ENCODE measurements around the gene ALAS2. TPM values are rescaled to one million over a fixed set of nuclear protein-coding genes. Genes with fewer than 3 reads are reported as not detected.
A peak's percentile ranks its signal among the peaks of the same experiment; 100 is the strongest.
"Not testable (repeated sequence)": the region's sequence is repeated elsewhere in the genome, so short reads cannot be mapped to it uniquely, and the experiment has no call there.

Gene ALAS2
- total RNA-seq (ENCODE audit: low replicate concordance), result not detected in 2 replicates
- long read RNA-seq, result 0 reads

GRCh38 chrX:55030271-55031205, at the start of gene ALAS2:
ALAS2 (minus strand) TSS chrX:55030977; CDS start chrX:55026000, 4,977 bp downstream.
- Mint-ChIP-seq H3K27me3 (no peaks in the 10 kb centered on the region), H3K27ac (no peak within 1 kb of the TSS), H3K4me3 (no peak within 1 kb of the TSS), H3K4me1 (ENCODE audit: unreplicated experiment) (no peaks in the 10 kb centered on the region), H3K9me3 (no peaks in the 10 kb centered on the region), H3K36me3 (no peaks in the 10 kb centered on the region)
- DNase-seq (ENCODE audit: extremely low spot score, unreplicated experiment), result no peak
- TF ChIP-seq CTCF (conservative IDR thresholded peaks at IDR 0.05), result no peak

- Mint-ChIP-seq H3K4me3 (no peak within 1 kb of the TSS), H3K36me3 (no peaks in the 10 kb centered on the region), H3K27me3 (peaks cover 3% of the 10 kb centered on the region), H3K27ac (no peak within 1 kb of the TSS), H3K9me3 (no peaks in the 10 kb centered on the region), H3K4me1 (ENCODE audit: unreplicated experiment) (no peaks in the 10 kb centered on the region)
- no peak for TF ChIP-seq CTCF (conservative IDR thresholded peaks at IDR 0.05)
- DNase-seq (ENCODE audit: extremely low spot score, unreplicated experiment), result peak; percentile 55
These were observed 44.2 kb upstream of the ALAS2 start, which contains the start of gene PAGE2B for GRCh38 chrX:55074851-55075467. PAGE2B (plus strand) TSS chrX:55075030; CDS start chrX:55076042, 1,012 bp downstream.

- no peak overlapping the region for H3K4me3 Mint-ChIP-seq
- H3K27ac Mint-ChIP-seq, result no peak overlapping the region
- no peak for DNase-seq (ENCODE audit: extremely low spot score, unreplicated experiment)
- no peak for TF ChIP-seq CTCF (conservative IDR thresholded peaks at IDR 0.05)
- H3K9me3 Mint-ChIP-seq, result no peaks in the 10 kb centered on the region
- no peaks in the 10 kb centered on the region for H3K36me3 Mint-ChIP-seq
- peaks cover 6% of the 10 kb centered on the region for H3K27me3 Mint-ChIP-seq
- no peaks in the 10 kb centered on the region for H3K4me1 Mint-ChIP-seq (ENCODE audit: unreplicated experiment)
These were observed 41.5 kb upstream of the ALAS2 start for GRCh38 chrX:55072286-55072685.

GRCh38 chrX:55067180-55067579, 36.4 kb upstream of the ALAS2 start:
- H3K9me3 Mint-ChIP-seq; DNase-seq (ENCODE audit: extremely low spot score, unreplicated experiment); H3K36me3 Mint-ChIP-seq; H3K27me3 Mint-ChIP-seq; H3K4me3 Mint-ChIP-seq; H3K27ac Mint-ChIP-seq; H3K4me1 Mint-ChIP-seq (ENCODE audit: unreplicated experiment): not testable (repeated sequence)

GRCh38 chrX:55057675-55058249, 27.0 kb upstream of the ALAS2 start:
- no peaks in the 10 kb centered on the region for H3K36me3 Mint-ChIP-seq
- peaks cover 3% of the 10 kb centered on the region for H3K4me1 Mint-ChIP-seq (ENCODE audit: unreplicated experiment)
- no peaks in the 10 kb centered on the region for H3K9me3 Mint-ChIP-seq
- H3K27ac Mint-ChIP-seq, result no peak overlapping the region
- DNase-seq (ENCODE audit: extremely low spot score, unreplicated experiment), result no peak
- peak overlapping the region; percentile 69 for H3K4me3 Mint-ChIP-seq
- no peaks in the 10 kb centered on the region for H3K27me3 Mint-ChIP-seq
- TF ChIP-seq CTCF (conservative IDR thresholded peaks at IDR 0.05), result peak; percentile 87

Measured in type B pancreatic cell (in vitro differentiated cells).